K562 (cell line): ENCODE results near the gene COL25A1. TPM values are rescaled to one million over a fixed set of nuclear protein-coding genes. Genes with fewer than 3 reads are reported as not detected.

Source experiments
- ATAC-seq: fragments of 200-7000 bp; cut with Tn5 transposase; 3 replicates; pipeline ENCODE4 v1.9.1; 2020; ENCODE audit warnings: moderate library complexity
- BruUV-seq: library from RNA; stranded (reverse); fragments of 400-500 nt; replicated peaks from 2 replicates; lab custom pipeline; 2021; lab: Mats Ljungman, UMichigan
- CTCF ChIA-PET: fragments of 300-600 bp; formaldehyde crosslinking; extraction: SDS; loops from one replicate; lab custom pipeline; 2021; ENCODE audit warnings: low intra/inter-chr PET ratio; lab: Yijun Ruan, JAX
- POLR2A ChIA-PET: fragments of 300-600, 350-650 bp; sonication (Branson Sonifier 250); formaldehyde crosslinking; extraction: SDS; loops from one replicate; lab custom pipeline; 2021; ENCODE audit warnings: antibody characterized with exemption, inconsistent platforms; lab: Yijun Ruan, JAX
- DNase-seq, 4 experiments: peaks; one replicate each; pipeline versions ENCODE4 v3.0.0 to v3.0.0-alpha.2; 2011 to 2018; ENCODE audit warnings: low spot score in 3 of 4, mixed read lengths in 3 of 4; ENCODE audit errors: extremely low read depth in 1 of 4
- FAIRE-seq: peaks from 2 replicates; lab custom pipeline; 2011; peaks lifted over from hg19 to GRCh38; lab: Jason Lieb, UNC
- H2AFZ ChIP-seq: 2 replicates; pipeline ENCODE4 v1.6.0; 2011; ENCODE audit warnings: low read depth, low read length, control low read depth, inconsistent platforms
- H3K27ac ChIP-seq: fragments of 200-600 bp; 3 replicates; pipeline ENCODE4 v1.8.0; 2011; ENCODE audit warnings: low read depth, mild to moderate bottlenecking, control low read depth, inconsistent platforms, low read length, moderate library complexity, mixed read lengths; ENCODE audit errors: extremely low read depth
- H3K27me3 ChIP-seq, 2 experiments: fragments of 300-600 bp in 1 of 2; 2 replicates in 1 of 2; 3 replicates in 1 of 2; pipeline versions ENCODE4 v1.6.0 to v1.8.0; 2011; ENCODE audit warnings: inconsistent platforms in 2 of 2, low read length in 2 of 2, mild to moderate bottlenecking in 1 of 2, mixed read lengths in 1 of 2, moderate library complexity in 1 of 2; ENCODE audit not compliant: control insufficient read depth in 2 of 2, insufficient read depth in 2 of 2
- H3K36me3 ChIP-seq: fragments of 300-600 bp; 3 replicates; pipeline ENCODE4 v1.8.0; 2011; ENCODE audit warnings: mild to moderate bottlenecking, low read length, inconsistent platforms; ENCODE audit not compliant: control insufficient read depth, insufficient read depth
- H3K4me1 ChIP-seq, 2 experiments: fragments of 200-600 bp in 1 of 2; replicated peaks in 1 of 2; 2 replicates in 1 of 2; 3 replicates in 1 of 2; pipeline versions ENCODE4 v1.5.1 to v1.8.0; 2011; ENCODE audit warnings: inconsistent platforms in 2 of 2, low read length in 2 of 2, mild to moderate bottlenecking in 1 of 2, mixed read lengths in 1 of 2, moderate library complexity in 1 of 2; ENCODE audit not compliant: control insufficient read depth in 2 of 2, insufficient read depth in 2 of 2
- H3K4me2 ChIP-seq: 2 replicates; pipeline ENCODE4 v1.6.1; 2011; ENCODE audit warnings: low read length, control low read depth, inconsistent platforms, mixed read lengths; ENCODE audit not compliant: insufficient read depth
- H3K4me3 ChIP-seq: fragments of 200-600 bp; sonication (generic), shearing (Covaris generic); 2 replicates; pipeline ENCODE4 v1.5.1; 2016; ENCODE audit warnings: control low read depth, inconsistent platforms
- H3K79me2 ChIP-seq: fragments of 200-600 bp; 3 replicates; pipeline ENCODE4 v1.8.0; 2011; ENCODE audit warnings: low read length, inconsistent platforms; ENCODE audit not compliant: control insufficient read depth, insufficient read depth
- H3K9ac ChIP-seq, 2 experiments: 2 replicates each; pipeline versions ENCODE4 v1.6.0 to v1.6.1; 2011; ENCODE audit warnings: low read depth in 2 of 2, low read length in 2 of 2, control low read depth in 1 of 2, inconsistent platforms in 1 of 2, mild to moderate bottlenecking in 1 of 2, mixed read lengths in 1 of 2; ENCODE audit not compliant: insufficient read depth in 1 of 2
- H3K9me1 ChIP-seq: one replicate; pipeline ENCODE4 v1.6.0; 2011; ENCODE audit warnings: inconsistent platforms, mild to moderate bottlenecking, low read length, moderate library complexity; ENCODE audit not compliant: control insufficient read depth, insufficient read depth
- H3K9me3 ChIP-seq: replicated peaks from 2 replicates; pipeline ENCODE4 v1.5.1; 2011; ENCODE audit warnings: low read depth, low read length, inconsistent platforms; ENCODE audit not compliant: control insufficient read depth, insufficient read depth
- H4K20me1 ChIP-seq: replicated peaks from 2 replicates; pipeline ENCODE4 v1.6.1; 2011; ENCODE audit warnings: low read length, inconsistent platforms, mixed read lengths; ENCODE audit not compliant: control insufficient read depth, insufficient read depth
- CHCHD3 ChIP-seq: fragments of 250-450 bp; sonication (Bioruptor Pico); IDR thresholded peaks from 2 replicates; pipeline ENCODE4 v2.1.2; 2022; ENCODE audit warnings: mild to moderate bottlenecking
- IRF9 ChIP-seq: fragments of 450-650 bp; IDR thresholded peaks from 2 replicates; pipeline ENCODE4 v1.6.1; 2016; ENCODE audit warnings: missing biosample characterization, missing genetic modification characterization
- KDM2B ChIP-seq: fragments of 250-450 bp; sonication (Bioruptor Pico); IDR thresholded peaks from 2 replicates; pipeline ENCODE4 v1.8.0; 2021; ENCODE audit warnings: mild to moderate bottlenecking, moderate library complexity
- MECOM ChIP-seq: fragments of 250-450 bp; sonication (Bioruptor Pico); IDR thresholded peaks from 2 replicates; pipeline ENCODE4 v1.8.0; 2022; ENCODE audit warnings: inconsistent platforms
- NR2C1 ChIP-seq, 2 experiments: fragments of 450-650 bp; IDR thresholded peaks; 2 replicates each; pipeline ENCODE4 v1.6.1; 2017; ENCODE audit warnings: mild to moderate bottlenecking in 2 of 2, antibody characterized with exemption in 1 of 2, inconsistent platforms in 1 of 2, missing compliant biosample characterization in 1 of 2, missing genetic modification characterization in 1 of 2
- PML ChIP-seq: IDR thresholded peaks from 2 replicates; pipeline ENCODE4 v1.6.1; 2012; ENCODE audit warnings: low read length, inconsistent platforms
- PYGO2 ChIP-seq: fragments of 450-650 bp; IDR thresholded peaks from 2 replicates; pipeline ENCODE4 v1.6.1; 2016; ENCODE audit warnings: mild to moderate bottlenecking, missing genetic modification characterization, moderate library complexity, missing compliant biosample characterization
- ZBTB1 ChIP-seq: sonication (generic); formaldehyde crosslinking; IDR thresholded peaks from 2 replicates; pipeline ENCODE4 v1.8.1; 2023; ENCODE audit warnings: missing genetic modification reagents, low read depth, mild to moderate bottlenecking, borderline replicate concordance
- ZC3H4 ChIP-seq: sonication (generic); formaldehyde crosslinking; IDR thresholded peaks from 2 replicates; pipeline ENCODE4 v1.9.0; 2021; ENCODE audit warnings: missing genetic modification reagents, borderline replicate concordance
- WGBS: fragments of 100-300 bp; shearing (Covaris generic); methylation state at CpG from one replicate; pipeline ENCODE4 v1.1.6; 2016; ENCODE audit warnings: low coverage, mixed read lengths; ENCODE audit not compliant: insufficient coverage; ENCODE audit errors: missing lambda C conversion rate; 5-methylcytosine and 5-hydroxymethylcytosine counted together
- in situ Hi-C: fragments of 300-500 bp; cut with MboI; formaldehyde crosslinking; loops from 4 replicates; pipeline ENCODE4 v1.15.0; 2018; ENCODE audit warnings: inconsistent platforms, mixed read lengths
- intact Hi-C: fragments of 100-400 bp; cut with micrococcal nuclease; formaldehyde crosslinking; loops from 2 replicates; pipeline ENCODE4 v1.14.2; 2022
- polyA plus RNA-seq, 8 experiments: library from polyadenylated mRNA; depleted of rRNA in 4 of 8; stranded (reverse) in 5 of 8; unstranded in 3 of 8; fragments of >200 nt; fragmentation: Nextera tagmentation in 2 of 8; fragmentation: Illumina TruSeq in 1 of 8; extraction: Ambion mirVana in 2 of 8; extraction: Trizol in 1 of 8; gene quantifications; 2 replicates each; pipeline versions ENCODE4 v1.2.1 to v1.2.3, GENCODE V29; 2011 to 2014; ENCODE audit warnings: inconsistent platforms in 1 of 8, missing spikeins in 1 of 8
- total RNA-seq, 7 experiments: library from RNA; depleted of rRNA in 6 of 7; stranded (reverse); fragments of >200 nt in 6 of 7; fragmentation: Illumina TruSeq in 2 of 7; extraction: Trizol in 2 of 7; gene quantifications; 2 replicates each; pipeline versions ENCODE4 v1.2.1 to v1.2.3, GENCODE V29; 2011 to 2021; ENCODE audit warnings: low replicate concordance in 1 of 7

COL25A1 gene
- total and polyA plus RNA-seq, 9 of the 15 experiments (the other 6 are each of a cell fraction or from before 2014, with no cell fraction given) = 0.03 to 0.62 (median 0.27) TPM

- intact Hi-C loops = no loop called here
- Histone ChIP-seq H3K27ac (no peak overlapping the region), H3K4me3 (no peak overlapping the region), H4K20me1 (no peaks in the 10 kb centered on the region), H3K9ac (no peak overlapping the region), H2AFZ (no peak overlapping the region), H3K4me2 (no peak overlapping the region), H3K9me1 (no peaks in the 10 kb centered on the region), H3K27me3 (no peaks in the 10 kb centered on the region), H3K79me2 (no peaks in the 10 kb centered on the region), H3K36me3 (no peaks in the 10 kb centered on the region), H3K4me1 (no peaks in the 10 kb centered on the region; a peak in 4 of 5 replicates), H3K9me3 (no peaks in the 10 kb centered on the region; the same call in 1 of the 2 replicates)
- ChIA-PET POLR2A (no interaction called here), CTCF (no interaction called here)
- in situ Hi-C loops = no loop called here
- no TSS peak for BruUV-seq
- DNase-seq (no peak), ATAC-seq (no peak), FAIRE-seq (no peak)
- TF ChIP-seq ZBTB1 (CRISPR knock-in tag) (no peak), CHCHD3 (no peak), ZC3H4 (CRISPR knock-in tag) (no peak), NR2C1 (IDR thresholded peaks at IDR 0.05) (no peak), NR2C1 (tag; IDR thresholded peaks at IDR 0.05) (no peak), PML (no peak), KDM2B (CRISPR knock-in tag) (no peak), IRF9 (tag) (no peak), MECOM (no peak), PYGO2 (tag) (no peak)
- WGBS = 74% methylated on average over 2 of the region's 2 CpGs
Observed at GRCh38 chr4:109010521-109010920, 291.9 kb downstream of the COL25A1 start.
